GM19035 (cell line): ENCODE measurements around the gene CTNNB1.
"Not testable (repeated sequence)": the region's sequence is repeated elsewhere in the genome, so short reads cannot be mapped to it uniquely, and the experiment has no call there.

Source experiments
- ATAC-seq: cut with Tn5 transposase; IDR thresholded peaks from one replicate; pipeline ENCODE4 v1.9.1; 2021; ENCODE audit not compliant: unreplicated experiment

CTNNB1 gene

DNA sequence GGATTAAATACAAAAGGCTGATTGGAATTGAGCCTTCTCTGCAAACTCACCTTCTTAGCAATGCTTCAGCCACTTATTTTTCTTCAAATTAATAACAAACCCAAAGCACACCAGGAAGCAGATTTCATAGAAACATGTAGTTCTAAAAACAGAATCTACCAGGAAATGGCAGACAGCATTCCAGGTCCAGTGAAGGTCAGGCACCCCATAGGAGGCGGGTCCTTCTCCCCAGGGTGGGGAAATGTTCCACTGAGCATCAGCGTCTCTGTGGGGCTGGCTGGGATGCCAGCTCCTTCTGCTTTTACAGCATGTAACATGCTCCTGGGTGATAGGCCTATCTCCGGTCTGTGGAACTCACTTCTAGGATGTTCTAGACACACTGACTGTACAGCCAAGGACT lies 49.2 kb downstream of the CTNNB1 start:
- no peak for ATAC-seq

DNA sequence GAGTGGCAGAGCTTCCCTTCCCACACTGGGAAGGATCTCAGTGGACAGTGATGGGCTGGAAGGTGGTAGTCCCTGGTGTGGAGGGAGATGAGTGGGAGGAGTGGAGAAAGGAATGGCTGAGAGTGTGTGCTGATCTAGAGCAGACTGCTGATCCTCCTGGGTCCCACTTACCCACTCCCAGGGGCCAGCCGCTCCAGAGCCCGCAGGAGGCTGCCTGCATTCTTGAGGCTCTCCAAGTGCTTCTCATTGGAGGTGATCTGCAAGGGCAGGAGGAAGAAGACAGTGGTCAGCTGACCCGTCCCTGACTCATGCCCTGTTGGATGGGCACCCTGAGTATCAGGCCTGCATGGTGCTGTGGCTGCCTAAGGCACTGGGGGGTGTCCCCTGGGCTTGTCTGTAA lies 50.0 kb downstream of the CTNNB1 start:
- ATAC-seq, result no peak

DNA sequence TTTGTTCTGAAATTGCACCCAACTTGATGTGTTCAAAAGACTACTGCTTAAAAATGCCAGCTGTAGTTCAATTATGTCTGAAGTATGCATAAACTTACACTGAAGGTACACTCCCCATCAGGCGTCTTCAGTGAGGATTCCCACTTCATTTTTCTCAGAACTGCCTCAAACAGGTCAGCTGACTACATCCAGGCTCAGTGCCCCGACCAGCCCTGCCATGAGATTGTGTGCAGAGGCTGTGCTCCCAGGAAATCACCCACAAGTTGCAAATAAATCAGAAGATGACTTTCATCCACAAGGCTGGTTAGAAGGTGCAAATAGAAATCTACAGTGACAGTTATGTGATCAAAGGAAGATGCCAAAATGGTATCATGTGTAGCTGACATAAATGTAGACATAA lies 51.5 kb downstream of the CTNNB1 start:
- ATAC-seq, result no peak

DNA sequence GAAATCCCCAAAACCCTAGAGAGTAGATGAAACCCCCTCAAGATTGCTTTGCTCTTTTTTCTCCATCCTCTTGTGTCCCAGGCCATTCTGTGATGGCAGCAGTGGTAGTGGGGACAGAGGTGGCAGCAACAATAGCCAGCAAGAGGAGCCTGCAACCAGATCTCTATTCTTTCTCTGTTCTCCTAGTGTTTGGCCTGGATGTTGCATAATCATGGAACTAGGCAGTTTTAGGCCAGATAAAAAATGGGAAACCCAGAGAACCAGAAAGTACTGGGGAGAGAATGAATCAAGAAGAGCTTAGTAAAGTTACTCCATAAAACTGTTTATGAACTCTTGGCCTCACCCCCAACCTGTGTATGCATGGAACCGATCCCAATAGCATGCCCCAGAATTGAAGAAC lies 52.3 kb downstream of the CTNNB1 start:
- no peak for ATAC-seq

DNA sequence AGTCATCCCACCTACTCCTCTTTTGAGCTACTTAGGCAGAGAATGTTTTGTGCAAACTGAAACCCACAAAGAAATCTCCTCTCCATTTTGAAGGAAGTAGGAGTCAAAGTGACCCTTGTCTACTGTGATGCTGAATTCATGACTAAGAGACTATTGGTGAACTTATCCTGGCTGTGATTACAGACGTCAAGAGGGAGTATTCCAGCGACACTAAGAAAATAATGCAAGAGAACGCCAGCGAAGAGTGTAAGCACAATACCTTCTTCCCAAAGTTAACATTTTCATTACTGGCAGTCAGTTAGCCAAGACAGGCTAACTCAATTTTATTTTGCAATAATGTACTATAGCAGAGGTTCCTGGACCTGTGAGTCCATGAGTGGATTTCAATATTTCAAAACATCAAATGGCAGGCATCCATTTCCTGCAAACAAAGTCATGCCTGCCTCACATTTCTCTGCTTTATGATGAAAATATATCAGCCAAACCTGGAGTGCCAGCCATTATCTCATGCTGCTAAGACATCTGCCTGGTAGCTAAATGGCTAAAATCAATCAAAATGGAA lies 59.0 kb downstream of the CTNNB1 start:
- no peak for ATAC-seq

DNA sequence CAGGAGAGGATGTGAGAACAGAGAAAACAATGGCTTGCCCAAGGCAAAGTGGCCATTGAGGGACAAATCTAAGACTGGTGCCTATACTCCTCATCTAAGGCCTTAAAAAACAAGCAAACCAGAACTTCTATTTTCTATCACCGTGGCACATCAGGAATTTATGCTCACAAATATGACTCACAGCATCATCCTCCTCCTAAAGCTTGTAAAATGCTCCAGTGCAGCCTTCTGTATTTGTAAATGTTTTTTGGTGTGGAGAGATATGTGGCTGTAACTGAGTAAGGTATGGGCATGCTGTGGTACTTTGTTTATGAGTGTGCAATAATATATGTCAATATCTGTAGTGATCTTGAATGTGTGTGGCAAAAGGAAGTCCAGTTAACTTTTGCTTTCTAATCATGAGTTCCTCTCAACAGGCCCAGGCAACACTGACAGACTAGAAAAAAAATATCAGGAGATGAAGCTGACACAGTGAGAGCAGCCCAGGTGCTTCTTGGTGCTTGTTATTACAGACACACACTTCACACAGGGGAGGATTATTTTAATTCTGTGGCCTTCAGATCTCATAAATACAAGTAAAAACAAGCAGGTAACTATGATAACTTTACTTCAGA lies 60.3 kb downstream of the CTNNB1 start:
- no peak for ATAC-seq

DNA sequence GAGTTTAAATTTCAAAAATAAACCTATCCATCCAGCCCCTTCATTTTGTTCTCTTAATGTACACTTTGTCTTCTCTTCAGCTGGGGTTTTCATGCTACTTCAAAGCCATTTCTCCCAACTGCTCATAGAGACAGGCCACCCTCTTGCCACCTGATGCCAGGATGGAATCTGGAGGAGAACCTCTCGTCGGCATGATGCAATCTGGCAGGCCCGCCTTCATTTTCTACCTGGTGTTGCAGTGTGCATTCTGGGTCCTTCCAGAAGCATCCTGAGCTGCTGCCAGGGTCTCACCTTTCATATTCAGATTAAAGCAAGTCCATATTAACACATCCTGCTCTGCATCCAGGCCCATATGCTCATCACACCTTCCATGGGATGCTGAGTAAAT lies 60.8 kb downstream of the CTNNB1 start:
- ATAC-seq, result no peak

DNA sequence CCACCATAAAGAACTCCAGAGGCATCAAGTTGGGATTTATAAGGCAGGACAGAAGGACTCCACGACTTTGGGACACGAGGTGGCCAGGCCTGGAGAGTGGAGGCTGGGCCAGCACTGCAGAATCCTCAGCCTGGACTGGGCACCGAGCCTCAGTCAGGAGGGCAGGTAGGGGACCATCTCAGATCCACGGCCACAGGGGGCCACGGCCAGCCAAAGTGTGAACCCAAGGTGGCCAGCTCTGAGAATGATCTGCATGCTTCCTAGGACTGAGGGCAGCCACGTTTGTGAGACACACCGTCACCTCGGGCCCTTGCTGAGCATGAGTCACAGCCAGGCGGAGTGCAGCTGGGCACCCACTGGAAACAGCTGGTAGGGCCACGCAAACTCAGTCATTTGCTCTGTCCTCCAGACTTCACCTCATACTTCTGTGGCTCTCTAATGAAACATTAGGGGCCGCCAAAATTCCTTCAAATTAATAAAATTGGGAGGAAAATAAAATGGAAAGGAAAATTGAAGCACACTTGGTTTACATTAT lies 65.8 kb downstream of the CTNNB1 start:
- no peak for ATAC-seq

DNA sequence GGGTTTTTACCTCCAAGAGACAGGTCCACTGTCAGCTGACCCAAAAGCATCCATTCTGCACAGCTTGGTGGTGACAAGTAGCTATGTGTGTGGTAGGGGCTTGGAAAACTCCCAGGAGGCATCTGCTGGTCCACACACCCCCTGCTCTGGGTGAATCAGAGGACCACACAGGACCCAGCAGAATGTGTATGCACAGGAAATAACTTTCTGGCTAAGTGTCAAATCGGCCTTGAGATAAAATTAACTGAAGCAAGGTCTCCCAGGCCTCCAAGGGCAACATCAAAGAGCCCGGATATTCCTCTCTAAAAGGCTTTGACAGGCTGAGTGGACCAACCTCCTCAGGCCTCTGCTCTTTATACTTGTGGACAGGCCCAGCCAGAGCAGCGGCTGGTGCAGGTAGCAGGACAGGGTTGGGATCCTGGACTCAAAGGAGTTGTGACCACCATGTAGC lies 66.5 kb downstream of the CTNNB1 start:
- no peak for ATAC-seq

DNA sequence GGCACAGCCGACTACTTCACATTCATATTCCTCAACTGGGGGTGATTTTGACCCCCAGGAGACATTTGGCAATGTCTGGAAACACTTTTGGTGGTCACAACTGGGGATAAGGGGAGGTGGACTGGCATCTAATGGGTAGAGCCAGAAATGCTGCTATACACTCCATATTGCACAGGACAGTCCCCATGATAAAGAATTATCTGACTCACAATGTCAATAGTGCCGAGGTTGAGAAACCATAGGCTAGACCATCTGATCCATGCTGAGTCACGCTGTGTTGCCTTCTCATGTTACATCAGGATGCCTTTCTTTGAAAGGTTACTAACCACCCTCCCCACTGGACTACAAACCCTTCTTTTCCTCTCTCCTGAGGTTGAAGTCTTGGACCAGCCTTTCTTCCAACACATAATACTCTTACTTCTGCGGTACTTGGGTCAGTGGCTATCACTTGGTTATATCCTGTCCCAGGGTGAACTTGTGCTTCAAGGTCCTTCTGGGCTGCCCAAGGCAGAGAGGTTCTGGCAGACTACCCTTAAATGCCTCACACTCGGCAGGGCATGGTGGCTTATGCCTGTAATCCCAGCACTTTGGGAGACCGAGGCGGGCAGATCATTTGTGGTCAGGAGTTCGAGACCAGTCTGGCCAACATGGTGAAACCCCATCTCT lies 68.8 kb downstream of the CTNNB1 start:
- ATAC-seq, result no peak

DNA sequence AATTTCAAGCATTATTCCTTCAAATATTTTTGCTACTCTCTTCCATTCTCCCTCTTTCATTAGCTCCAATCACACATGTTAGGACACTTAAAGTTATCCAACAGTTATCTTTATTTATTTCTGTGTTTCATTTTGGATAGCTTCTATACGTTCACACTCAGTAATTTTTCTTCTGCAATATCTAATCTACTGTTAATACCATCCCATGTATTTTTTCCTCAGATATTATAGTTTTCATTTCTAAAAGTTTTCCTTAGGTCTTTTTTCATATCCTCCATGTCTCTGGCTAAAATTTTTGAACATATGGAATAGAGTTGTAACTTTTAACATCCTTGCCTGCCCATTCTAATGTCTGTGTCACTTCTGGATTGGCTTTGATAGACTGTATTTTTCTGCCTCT lies 73.4 kb downstream of the CTNNB1 start:
- ATAC-seq, result no peak

DNA sequence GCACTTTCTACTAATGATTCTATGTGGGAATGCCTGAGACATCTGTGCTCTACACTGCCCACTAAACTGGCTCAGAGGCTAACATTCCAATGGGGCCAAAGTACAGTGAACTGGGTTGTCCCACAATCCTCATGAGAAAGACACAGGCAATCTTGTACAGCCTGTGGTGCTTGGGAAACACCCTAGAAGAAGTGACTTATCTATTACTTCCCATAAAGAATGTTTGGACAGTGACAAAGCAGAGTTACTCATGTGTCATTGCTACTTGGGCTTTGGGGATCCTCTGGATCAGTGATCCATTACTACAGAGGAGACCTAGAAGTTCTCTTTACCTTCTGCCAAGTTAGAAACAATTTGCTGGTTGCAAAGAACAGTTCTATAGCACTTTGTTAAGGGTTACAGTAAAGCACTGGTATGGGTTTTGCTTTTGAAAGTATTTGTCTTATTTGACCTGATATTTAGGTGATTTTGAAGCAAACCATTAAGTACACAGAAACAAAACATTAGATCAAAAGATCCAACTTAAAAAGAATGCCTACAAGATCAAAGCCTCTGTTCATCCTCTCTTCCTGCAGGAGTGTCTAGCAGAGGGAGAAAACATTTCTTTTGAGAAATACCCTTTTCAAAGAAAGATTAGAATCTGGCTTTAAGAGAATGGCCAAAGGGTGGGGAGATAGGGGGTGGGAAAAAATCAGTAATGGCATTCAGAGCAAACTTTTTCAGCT lies 75.8 kb downstream of the CTNNB1 start:
- no peak for ATAC-seq

DNA sequence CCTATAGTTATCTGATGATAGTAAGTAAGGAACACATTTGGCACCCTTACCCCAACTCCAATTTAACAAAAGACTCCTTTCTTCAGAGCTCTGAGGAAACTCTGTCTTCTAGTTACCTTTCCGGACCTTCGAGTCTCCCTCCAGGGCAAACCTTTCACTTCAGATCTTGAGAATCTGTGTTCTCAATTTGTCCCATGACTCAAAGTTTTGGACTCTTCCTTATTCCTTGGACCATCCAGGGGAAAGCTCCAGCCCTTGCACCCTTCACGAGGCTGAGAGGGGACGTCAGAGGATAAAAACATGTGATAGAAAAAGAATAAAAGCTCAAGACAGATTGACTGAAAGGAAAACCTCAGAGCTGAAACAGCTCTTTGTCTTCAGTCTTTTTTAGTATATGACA lies 76.9 kb downstream of the CTNNB1 start:
- ATAC-seq, result no peak

DNA sequence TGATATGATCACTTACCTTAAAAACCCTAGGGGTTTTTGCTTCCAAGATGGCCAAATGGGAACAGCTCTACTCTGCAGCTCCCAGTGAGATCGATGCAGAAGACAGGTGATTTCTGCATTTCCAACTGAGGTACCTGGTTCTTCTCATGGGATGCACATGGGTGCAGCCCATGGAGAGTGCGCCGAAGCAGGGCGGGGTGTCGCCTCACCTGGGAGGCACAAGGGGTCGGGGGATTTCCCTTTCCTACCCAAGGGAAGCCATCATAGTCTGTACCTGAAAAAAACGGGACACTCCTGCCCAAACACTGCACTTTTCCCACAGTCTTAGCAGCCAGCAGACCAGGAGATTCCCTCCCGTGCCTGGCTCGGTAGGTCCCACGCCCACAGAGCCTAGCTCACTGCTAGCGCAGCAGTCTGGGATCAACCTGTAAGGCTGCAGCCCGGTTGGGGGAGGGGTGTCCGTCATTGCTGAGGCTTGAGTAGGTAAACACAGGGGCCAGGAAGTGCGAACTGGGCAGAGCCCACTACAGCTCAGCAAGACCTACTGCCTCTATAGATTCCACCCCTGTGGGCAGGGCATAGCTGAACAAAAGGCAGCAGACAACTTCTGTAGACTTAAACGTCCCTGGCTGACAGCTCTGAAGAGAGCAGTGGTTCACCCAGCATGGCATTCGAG lies 78.6 kb downstream of the CTNNB1 start:
- ATAC-seq, result no peak

DNA sequence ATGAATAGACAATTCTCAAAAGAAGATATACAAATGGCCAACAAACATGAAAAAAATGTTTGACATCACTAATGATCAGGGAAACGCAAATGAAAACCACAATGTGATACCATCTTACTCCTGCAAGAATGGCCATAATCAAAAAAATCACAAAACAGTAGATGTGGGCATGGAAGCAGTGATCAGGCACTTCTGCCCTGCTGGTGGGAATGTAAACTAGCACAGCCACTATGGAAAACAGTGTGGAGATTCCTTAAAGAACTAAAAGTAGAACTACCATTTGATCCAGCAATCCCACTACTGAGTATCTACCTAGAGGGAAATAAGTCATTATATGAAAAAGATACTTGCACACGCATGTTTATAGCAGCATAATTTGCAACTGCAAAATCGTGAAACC lies 85.6 kb downstream of the CTNNB1 start:
- ATAC-seq, result not testable (repeated sequence)

DNA sequence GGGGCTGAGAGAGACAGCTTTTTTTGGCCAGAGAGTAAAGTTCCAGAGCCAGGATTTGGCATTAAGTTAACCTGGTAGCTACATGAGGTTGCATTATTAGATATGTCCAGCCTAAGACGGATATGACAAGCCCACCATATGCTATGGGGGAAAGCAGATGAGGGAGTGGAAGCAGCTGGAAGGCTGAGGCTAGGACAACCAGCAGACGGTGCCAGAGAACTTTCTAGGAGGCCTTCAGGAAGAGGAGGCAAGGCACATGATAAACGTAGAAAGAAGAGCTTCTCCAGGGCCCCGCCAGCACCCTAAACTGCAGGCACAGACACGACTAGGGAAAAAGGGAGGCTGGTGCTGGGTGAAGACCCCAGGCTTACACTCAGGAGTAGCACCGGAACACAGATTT lies 87.0 kb downstream of the CTNNB1 start:
- no peak for ATAC-seq

DNA sequence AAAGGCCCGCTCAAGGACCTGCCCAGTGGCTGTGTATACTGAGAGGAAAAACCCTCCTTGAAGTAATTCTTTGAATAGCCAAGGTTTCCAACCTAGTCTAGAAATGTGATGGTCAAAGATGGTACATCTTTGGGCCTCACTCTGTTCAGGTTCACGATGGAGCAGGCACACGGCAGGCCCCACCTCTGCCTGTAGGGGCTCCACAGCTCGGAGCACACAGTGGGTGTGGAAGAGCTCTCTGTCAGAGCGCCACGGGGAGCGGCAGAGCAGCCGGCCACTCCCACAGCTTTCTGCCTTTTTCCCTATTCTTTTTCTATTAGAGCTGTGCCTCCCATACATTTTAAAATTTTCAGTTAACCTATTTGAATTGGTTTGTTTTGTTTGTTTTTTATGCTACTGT lies 89.5 kb downstream of the CTNNB1 start:
- ATAC-seq, result no peak
